HG03159 (cell line): ENCODE data around the gene TOGARAM1.
"Not testable (repeated sequence)": the region's sequence is repeated elsewhere in the genome, so short reads cannot be mapped to it uniquely, and the experiment has no call there.

ENCODE experiments used
- ATAC-seq: cut with Tn5 transposase; IDR thresholded peaks from one replicate; pipeline ENCODE4 v1.9.1; 2021; ENCODE audit warnings: mild to moderate bottlenecking, moderate library complexity; ENCODE audit not compliant: unreplicated experiment

TOGARAM1 gene

DNA sequence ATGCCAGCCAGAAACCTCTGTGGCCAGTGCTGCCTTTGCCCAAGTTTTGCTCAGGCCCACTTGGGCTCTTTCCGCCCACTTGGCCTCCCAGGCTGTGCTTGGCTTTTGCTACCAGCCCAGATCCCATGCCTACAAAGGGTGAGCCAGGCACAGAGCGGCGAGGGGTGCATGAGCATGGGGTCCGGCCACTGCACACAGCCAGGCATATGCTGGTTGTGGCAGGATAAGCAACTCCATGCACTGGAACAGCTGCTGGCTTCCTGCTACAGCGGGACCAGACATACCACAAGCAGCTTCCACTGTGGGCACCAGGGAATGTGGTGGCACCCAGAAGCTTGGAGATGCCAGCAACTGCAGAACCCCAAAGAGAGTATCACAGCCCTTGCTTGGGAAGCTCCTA lies 76.3 kb downstream of the TOGARAM1 start:
- ATAC-seq: no peak

DNA sequence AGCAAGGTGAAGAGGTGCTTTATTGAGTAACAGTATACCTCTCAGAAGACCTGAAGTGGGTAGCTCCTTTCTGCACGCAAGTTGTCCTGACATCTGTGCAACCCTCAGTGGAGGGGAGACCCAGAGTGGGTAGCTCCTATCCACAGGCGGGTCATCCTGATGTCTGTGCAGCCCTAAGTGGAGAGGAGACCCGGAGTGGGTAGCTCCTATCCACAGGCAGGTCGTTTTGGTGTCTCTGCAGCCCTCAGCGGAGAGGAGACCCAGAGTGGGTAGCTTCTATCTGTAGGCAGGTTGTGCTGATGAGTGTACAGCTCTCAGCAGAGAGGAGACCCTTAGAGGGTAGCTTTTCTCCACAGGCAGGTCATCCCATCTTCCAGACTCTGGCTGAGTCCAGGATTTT lies 76.9 kb downstream of the TOGARAM1 start:
- no peak for ATAC-seq

DNA sequence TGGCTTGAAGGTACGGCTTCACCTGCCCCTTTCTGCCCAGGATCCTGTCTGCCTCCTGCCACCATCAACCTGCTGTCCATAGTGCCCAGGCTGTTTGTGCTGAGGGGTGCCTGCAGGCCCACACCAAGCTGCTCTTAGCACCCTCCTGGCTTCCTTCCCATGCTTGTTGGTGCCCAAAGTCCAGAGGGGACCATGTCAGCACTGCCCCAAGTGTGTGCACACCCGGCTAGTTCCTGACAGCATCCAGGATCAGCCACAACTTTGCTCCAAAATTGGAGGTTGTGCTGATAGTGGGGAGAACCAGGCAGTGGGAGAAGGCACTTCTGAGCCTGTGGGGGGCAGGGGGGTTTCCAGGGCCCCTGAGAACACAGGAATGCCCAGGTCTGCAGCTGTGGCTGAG lies 77.4 kb downstream of the TOGARAM1 start:
- ATAC-seq: no peak

DNA sequence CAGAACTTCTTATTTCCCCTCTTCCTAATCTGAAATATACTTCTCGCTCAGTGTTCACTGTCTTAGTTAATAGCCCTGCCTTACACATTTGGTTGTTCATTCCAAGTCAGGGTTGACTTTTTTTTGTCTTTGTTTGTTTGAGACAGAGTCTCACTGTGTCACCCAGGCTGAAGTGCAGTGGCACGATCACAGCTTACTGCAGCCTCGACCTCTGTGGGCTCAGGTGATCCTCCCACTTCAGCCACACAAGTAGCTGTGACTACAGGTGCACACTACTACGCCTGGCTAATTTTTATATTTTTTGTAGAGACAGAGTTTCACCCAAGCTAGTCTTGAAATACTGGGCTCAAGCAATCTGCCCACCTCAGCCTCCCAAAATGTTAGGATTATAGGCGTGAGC lies 79.7 kb downstream of the TOGARAM1 start:
- ATAC-seq: no peak

DNA sequence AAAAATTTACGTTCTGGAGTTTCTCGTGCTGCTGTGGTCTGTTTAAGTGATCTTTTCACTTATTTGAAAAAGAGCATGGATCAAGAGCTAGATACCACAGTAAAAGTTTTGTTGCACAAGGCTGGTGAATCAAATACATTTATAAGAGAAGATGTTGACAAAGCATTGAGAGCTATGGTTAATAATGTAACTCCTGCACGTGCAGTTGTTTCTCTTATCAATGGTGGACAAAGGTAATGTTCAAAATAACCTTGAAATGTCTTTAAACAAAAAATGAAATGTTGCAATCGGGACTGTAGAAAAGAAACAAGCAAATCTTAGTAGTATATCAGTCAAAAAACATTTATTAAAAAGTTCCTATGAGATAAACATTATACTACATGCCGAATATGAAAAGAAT lies 82.6 kb downstream of the TOGARAM1 start:
- ATAC-seq: no peak

DNA sequence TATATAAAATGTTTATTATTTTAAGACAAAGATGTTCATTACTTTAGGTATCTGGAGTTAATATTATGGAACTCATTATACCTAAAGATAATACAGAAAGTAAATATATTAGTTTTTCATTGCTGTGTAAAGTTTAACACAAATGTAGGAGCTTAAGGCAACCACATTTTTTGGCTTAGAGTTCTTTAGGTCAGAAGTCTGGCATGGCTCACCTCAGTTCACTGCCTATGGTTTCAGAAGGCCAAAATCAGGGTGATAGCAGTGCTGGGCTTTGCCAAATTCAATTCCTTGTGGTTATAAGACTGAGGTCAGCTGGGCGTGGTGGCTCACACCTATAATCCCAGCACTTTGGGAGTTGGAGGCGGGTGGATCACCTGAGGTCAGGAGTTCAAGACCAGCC lies 86.4 kb downstream of the TOGARAM1 start:
- no peak for ATAC-seq

DNA sequence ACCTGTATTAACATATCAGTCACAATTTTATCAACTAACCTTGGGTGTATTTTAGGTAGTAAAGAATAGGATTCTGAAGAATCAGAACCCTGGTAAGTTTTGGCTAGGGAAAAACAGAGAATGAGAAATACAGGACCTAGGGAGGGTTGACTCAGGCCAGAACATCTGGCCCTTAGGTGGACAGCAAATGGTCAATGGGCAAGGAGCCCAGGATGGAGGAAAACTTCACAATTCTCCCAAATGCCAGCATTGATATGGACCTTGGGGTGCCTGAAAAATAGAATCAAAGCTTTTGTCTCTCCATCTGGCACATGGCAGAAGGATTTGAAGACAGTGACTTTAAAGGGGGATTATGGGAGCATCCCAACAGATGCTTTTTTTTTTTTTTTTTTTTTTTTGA lies 89.2 kb downstream of the TOGARAM1 start:
- ATAC-seq: no peak

DNA sequence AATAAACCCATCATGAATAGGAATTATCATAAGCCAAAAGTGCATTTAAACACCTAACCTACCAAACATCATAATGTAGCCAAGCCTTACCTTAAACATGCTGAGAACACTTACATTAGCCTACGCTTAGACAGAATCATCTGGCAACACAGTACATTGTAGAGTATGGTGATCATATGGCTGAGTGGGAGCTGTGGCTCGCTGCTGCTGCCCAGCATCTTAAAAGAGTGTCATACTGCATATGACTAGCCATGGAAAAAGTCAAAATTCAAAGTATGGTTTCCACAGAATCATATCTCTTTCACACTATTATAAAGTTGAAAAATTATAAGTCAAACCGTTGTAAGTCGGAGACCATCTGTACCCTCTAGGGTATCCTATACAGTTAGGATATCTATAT lies 89.9 kb downstream of the TOGARAM1 start:
- no peak for ATAC-seq

DNA sequence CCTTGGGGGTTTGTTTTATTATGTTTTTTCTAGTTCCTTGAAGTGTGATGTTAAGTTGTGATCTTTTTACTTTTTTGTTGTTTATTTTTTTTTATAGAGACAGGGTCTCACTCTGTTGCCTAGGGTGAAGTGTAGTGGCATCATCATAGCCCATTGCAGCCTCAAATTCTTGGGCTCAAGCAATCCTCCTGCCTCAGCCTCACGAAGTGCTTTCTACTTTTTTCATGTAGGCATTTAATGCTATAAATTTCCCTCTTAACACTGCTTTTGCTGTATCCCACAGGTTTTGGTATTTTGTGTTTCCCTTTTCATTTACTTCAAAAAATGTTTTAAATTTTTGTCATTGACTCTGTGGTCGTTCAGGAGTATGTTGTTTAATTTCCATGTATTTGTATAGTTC lies 95.4 kb downstream of the TOGARAM1 start:
- no peak for ATAC-seq

DNA sequence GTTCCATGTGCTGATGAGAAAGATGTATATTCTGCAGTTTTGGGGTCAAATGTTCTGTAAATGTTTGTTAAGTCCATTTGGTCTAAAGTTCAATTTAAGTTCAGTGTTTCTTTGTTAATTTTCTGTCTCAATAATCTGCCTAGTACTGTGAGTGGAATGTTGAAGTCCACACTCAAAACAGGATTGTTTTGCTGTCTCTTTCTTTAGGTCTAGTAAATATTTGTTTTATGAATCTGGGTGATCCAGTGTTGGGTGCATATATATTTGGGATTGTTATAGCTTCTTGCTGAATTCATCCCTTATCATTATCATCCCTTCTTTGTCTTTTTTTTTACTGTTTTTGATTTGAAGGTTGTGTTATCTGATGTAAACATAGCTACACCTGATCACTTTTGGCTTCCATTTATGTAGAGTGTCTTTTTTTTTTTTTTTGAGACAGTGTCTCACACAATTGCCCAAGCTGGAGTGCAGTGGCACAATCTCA lies 95.9 kb downstream of the TOGARAM1 start:
- no peak for ATAC-seq

DNA sequence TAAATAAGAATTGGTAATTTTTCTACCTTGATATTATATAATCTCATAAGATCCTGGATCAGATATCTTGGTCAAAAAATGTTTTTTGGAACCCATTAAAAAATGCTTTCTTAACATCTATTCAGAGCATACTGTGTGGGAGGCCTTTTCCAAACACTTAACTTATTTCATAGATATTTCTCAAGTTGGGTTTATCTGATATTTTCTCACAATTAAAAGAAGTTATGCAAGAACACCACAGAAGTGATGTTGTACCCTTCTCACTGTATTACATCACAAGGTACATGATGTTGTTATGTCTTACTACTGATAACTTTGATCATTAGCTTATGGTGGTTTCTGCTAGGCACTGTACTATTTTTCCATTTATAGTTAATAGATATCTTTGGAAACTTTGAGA lies 98.6 kb downstream of the TOGARAM1 start:
- no peak for ATAC-seq

DNA sequence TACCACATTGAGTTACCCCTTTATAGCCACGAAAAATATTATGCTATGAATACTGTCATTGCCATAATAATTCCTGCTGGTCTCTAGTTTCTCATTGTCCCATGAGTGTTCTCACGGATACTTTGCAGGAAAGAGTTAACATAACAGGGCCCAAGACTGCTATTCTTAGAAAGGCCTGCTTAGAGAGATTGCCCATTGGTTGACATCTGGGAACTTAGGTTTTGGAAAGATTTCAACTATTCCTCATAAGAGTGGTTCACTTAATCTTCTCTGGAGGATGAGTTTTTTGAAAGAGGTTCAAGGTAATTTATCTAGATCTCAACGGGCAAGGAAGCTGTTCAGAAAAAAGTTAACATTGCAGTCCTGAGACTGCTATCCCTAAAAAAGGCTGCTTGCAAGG lies 103.5 kb downstream of the TOGARAM1 start:
- no peak for ATAC-seq

DNA sequence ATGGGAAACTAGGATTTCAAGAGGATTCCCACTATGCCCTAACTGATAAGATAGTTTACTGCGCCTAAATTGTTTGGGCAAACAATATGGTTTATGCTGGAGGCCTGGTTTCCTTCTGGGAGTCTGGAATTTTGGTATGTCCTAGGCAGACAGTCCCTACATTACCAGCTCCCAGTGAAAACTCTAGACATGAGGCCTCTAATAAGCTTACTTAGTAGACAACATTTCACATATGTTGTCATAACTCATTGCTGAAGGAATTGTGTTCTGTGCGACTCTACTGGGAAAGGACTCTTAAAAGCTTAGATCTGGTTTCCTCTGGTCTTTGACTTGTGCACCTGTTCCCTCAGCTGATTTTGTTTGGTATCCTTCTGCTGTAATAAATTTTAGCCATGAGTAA lies 104.0 kb downstream of the TOGARAM1 start:
- no peak for ATAC-seq

DNA sequence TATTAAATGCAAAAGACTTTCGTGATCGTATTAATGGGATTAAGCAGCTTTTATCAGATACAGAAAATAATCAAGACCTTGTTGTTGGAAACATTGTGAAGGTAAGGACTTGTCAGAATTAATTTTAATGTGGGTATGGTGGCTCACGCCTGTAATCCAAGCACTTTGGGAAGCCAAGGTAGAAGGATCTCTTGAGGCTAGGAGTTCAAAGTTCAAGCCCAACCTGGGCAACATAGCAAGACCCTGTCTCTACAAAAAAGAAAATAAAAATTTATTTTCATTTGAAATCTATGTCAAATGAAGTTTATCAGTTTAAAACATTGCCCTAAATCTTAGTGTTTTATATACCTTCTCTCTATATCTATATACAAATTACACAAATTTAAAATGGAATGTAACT lies 104.7 kb downstream of the TOGARAM1 start:
- no peak for ATAC-seq

DNA sequence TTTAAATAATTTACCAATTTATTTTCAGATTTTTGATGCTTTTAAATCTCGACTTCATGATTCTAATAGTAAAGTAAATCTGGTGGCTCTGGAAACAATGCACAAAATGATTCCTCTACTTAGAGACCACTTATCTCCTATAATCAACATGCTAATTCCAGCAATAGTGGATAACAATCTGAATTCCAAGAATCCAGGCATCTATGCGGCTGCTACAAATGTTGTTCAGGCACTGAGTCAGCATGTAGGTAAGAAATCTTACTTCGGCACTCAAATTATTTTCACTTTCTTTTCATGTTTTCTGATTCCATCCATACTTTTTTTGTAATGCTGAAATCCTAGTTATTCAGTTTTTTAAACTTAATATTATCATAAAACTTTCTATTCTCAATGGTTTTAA lies 106.4 kb downstream of the TOGARAM1 start:
- ATAC-seq: no peak

DNA sequence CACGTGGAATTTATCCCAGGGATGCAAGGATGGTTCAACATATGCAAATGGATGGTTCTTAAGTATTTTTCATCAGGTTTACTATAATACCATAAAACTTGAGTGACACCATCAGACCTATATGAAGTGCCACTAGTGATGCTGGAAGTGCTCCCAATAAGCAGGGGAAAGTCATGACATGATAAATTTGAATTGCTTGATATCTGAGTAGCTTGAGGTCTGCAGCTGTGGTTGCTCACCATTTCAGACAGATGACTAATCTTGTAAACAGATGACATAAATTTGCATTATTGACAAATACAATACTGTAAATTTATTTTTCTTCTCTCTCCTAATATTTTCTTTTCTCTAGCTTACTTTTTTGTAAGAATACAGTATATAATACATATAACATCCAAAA lies 108.2 kb downstream of the TOGARAM1 start:
- ATAC-seq: no peak

DNA sequence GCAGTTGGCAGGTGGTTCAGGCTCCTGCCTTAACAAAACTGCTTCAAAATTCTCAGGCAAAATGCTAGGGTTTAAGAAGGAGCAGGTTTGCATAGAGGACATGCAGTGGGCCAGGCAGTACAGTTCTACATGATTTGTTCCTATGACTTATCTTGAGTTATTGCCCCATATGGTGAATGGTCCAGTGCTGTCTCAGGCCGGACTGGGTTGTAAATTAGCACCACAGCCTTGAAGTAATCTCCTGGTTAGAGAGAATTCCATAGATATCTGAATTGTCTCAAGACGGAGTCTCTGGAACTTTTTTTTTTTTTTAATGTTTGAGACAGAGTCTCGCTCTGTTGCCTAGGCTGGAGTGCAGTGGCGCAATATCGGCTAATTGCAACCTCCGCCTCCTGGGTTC lies 110.1 kb downstream of the TOGARAM1 start:
- no peak for ATAC-seq

DNA sequence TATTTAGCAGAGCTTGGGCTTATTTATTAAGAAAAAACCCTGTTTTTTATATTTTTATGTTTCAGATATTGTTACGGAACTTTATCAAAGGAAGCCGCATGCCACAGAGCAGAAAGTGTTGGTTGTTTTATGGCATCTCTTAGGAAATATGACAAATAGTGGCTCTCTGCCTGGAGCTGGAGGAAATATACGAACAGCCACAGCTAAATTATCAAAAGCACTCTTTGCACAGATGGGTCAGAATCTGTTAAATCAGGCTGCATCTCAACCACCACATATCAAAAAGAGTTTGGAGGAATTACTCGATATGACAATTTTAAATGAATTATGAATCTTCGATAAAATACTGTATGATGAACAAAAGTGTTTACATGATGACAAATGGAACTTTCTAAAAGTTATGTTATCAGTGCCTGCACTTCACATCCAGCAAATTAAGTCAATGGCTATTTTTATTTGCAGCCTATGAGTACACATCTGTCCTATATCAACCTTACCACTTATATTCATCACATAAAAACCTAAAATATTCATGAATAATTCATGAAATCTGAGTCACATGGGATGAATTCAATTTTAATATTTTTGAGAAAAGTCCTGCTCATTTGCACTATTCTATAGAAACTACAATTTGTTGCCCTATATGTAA lies 111.4 kb downstream of the TOGARAM1 start:
- ATAC-seq: no peak

DNA sequence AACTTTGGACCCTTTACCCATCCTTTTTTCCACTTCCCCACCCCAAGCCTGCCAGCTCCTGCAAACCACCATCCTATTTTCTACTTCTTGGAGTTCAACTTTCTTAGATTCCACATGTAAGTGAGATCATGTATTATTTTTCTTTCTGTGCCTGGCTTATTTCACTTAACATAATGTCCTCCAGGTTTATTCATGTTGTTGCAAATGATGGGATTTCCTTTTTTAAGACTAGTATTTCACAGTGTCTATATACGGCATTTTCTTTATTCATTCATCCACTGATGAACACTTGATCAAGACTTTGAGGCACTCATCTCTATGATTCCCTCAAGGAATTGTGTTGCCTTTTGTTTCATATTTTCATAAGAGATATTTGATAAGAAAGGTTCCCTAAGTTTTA lies 116.3 kb downstream of the TOGARAM1 start:
- ATAC-seq: no peak

DNA sequence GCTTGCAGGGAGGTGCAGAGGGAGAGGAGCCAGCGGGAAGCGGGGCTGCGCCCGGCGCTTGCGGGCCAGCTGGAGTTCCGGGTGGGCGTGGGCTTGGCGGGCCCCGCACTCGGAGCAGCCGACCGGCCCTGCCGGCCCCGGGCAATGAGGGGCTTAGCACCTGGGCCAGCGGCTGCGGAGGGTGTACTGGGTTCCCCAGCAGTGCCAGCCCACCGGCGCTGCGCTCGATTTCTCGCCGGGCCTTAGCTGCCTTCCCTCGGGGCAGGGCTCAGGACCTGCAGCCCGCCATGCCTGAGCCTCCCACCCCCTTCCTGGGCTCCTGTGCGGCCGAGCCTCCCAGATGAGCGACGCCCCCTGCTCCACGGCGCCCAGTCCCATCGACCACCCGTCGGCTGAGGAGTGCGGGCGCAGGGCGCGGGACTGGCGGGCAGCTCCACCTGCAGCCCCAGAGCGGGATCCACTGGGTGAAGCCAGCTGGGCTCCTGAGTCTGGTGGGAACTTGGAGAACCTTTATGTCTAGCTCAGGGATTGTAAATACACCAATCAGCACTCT lies 118.5 kb downstream of the TOGARAM1 start:
- not testable (repeated sequence) for ATAC-seq

DNA sequence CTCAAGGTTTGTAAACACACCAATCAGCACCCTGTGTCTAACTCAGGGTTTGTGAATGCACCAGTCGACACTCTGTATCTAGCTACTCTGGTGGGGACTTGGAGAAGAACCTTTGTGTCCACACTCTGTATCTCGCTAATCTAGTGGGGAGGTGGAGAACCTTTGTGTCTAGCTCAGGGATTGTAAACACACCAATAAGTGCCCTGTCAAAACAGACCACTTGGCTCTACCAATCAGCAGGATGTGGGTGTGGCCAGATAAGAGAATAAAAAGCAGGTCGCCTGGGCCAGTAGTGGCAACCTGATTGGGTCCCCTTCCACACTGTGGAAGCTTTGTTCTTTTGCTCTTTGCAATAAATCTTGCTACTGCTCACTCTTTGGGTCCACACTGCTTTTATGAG lies 119.1 kb downstream of the TOGARAM1 start:
- ATAC-seq: not testable (repeated sequence)

DNA sequence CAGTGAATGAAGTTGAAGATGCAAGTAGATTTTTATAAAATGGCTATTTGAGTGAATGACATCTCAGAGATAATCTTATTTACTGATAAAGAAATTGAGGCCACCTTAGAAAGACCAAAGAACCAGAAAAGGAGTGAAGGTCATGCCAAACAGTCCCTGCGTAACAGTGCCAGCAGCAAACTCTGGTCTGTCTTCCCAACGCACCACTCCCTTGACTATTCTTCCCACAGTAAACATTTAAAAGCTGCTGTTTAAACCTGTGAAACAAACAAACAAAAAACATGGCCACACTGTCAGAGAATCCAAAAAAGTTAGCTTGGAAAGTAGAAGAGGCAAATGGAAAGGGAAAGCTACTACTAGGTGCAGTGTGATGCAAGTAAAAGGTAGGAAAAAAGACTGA lies 120.4 kb downstream of the TOGARAM1 start:
- no peak for ATAC-seq

DNA sequence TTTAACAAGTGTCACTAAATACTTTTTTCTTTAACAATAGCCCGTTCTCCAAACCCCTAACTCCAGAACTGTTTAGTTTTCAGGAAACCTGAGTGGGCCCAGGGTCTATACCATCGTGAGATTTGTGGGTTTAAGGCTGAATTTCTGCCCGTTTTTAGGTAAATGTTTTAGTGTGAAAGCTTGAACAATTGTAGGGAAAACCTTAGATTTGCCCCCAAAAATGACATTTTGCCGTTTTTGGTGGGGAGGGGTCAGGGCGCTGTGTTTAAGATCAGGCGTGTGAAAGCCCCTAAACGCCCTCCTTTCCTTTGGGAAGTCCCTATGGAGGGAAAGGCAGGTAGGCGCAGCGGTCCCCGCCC lies 121.6 kb downstream of the TOGARAM1 start:
- no peak for ATAC-seq
